H1 (cell line): ENCODE data around the gene ALPK3. TPM values are rescaled to one million over a fixed set of nuclear protein-coding genes. Genes with fewer than 3 reads are reported as not detected.

Source experiments
- ASH2L ChIP-seq: fragments of 200-600, 300-600 bp; sonication (generic); IDR thresholded peaks from one replicate; pipeline ENCODE4 v1.7.1; 2017; ENCODE audit warnings: low read length
- CBX5 ChIP-seq: fragments of 300-800, 300-1000 bp; sonication (generic); IDR thresholded peaks from 2 replicates; pipeline ENCODE4 v1.7.1; 2016; ENCODE audit warnings: antibody characterized with exemption, low read length, low read depth
- CHD1 ChIP-seq: IDR thresholded peaks from 2 replicates; pipeline ENCODE4 v1.6.1; 2012; ENCODE audit warnings: low read depth, low read length, improper control_type of control experiment
- CTBP2 ChIP-seq: IDR thresholded peaks from 2 replicates; pipeline ENCODE4 v1.7.0; 2011; ENCODE audit warnings: borderline replicate concordance, mild to moderate bottlenecking, moderate library complexity, mixed read lengths, low read length; ENCODE audit not compliant: insufficient read depth, insufficient read length
- EZH2 ChIP-seq: fragments of 200-600 bp; sonication (generic); IDR thresholded peaks from 2 replicates; pipeline ENCODE4 v1.7.1; 2012; ENCODE audit warnings: low read depth, mild to moderate bottlenecking, moderate library complexity, low read length, inconsistent platforms; ENCODE audit not compliant: severe bottlenecking
- HDAC6 ChIP-seq: IDR thresholded peaks from one replicate; pipeline ENCODE4 v1.7.1; 2012; ENCODE audit warnings: low read depth, mild to moderate bottlenecking, inconsistent platforms, low read length, moderate library complexity
- RAD21 ChIP-seq, 2 experiments: IDR thresholded peaks in 1 of 2; conservative IDR thresholded peaks in 1 of 2; 2 replicates each; pipeline ENCODE4 v1.6.1; 2011; ENCODE audit warnings: low read depth in 2 of 2, low read length in 2 of 2, improper control_type of control experiment in 1 of 2, inconsistent platforms in 1 of 2, mild to moderate bottlenecking in 1 of 2, moderate library complexity in 1 of 2
- SIRT6 ChIP-seq: IDR thresholded peaks from one replicate; pipeline ENCODE4 v1.7.1; 2012; ENCODE audit warnings: low read length, inconsistent platforms
- SUZ12 ChIP-seq: fragments of 200-600 bp; sonication (generic); IDR thresholded peaks from 2 replicates; pipeline ENCODE4 v1.6.1; 2012; ENCODE audit warnings: mild to moderate bottlenecking, inconsistent platforms, low read length, moderate library complexity, mixed read lengths
- polyA plus RNA-seq, 7 experiments: library from polyadenylated mRNA; depleted of rRNA in 3 of 7; stranded (reverse) in 5 of 7; unstranded in 2 of 7; fragments of >200 nt in 5 of 7; fragments of 200-250 nt in 2 of 7; gene quantifications; 1 replicate in 5 of 7; 2 replicates in 1 of 7; 4 replicates in 1 of 7; pipeline versions ENCODE4 v1.2.1 to v1.2.3, GENCODE V29; 2011 to 2013; ENCODE audit warnings: missing spikeins in 2 of 7, mixed read lengths in 2 of 7
- total RNA-seq: library from RNA; stranded (reverse); fragmentation: NEBNext Ultra II Directional; extraction: Animal tissue kit (Norgen Biotek cat#: 25700); gene quantifications from 2 replicates; pipeline ENCODE4 v1.2.1, GENCODE V29; 2021
- TF ChIP-seq, protein P1 (sequence below): fragments of 300-600 bp; sonication (generic); IDR thresholded peaks from 2 replicates; pipeline ENCODE4 v1.7.1; 2012; ENCODE audit warnings: low read length, moderate library complexity, mild to moderate bottlenecking, inconsistent platforms; ENCODE audit not compliant: insufficient replicate concordance

Gene ALPK3
- total and polyA plus RNA-seq, 2 of the 8 experiments (the other 6 are each of a cell fraction or from before 2014, with no cell fraction given), result 4.4 to 19.2 TPM

DNA sequence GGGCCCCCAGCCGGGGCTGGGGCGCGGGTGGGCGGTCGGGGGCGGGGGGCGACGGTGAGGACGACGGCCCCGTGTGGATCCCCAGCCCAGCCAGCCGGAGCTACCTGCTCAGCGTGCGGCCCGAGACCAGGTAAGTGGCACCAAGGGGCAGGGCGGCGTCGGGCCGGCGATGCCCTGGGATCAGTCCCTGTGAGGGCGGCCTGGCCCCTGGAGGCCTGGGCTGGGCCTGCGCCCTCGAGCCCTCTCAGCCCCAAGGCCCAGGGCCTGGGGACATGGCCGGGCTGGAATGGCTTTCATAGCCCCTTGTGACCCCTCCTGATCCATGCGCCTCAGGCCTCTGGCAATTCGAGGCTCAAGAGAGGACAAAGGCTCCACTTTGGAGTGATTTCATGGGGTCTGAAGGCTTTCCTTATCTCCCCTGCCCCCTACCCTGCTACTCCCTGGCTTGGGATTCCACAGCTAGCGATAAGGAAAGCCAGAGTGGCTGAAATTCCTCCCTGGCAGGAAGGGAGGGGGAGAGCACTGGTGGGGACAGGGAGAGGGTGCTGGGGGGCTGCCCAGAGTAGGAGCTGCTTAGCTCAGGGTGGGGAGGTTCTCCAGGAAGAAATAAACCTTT, 418 bp downstream of the ALPK3 start (continued):
- TF ChIP-seq, protein P1, sequence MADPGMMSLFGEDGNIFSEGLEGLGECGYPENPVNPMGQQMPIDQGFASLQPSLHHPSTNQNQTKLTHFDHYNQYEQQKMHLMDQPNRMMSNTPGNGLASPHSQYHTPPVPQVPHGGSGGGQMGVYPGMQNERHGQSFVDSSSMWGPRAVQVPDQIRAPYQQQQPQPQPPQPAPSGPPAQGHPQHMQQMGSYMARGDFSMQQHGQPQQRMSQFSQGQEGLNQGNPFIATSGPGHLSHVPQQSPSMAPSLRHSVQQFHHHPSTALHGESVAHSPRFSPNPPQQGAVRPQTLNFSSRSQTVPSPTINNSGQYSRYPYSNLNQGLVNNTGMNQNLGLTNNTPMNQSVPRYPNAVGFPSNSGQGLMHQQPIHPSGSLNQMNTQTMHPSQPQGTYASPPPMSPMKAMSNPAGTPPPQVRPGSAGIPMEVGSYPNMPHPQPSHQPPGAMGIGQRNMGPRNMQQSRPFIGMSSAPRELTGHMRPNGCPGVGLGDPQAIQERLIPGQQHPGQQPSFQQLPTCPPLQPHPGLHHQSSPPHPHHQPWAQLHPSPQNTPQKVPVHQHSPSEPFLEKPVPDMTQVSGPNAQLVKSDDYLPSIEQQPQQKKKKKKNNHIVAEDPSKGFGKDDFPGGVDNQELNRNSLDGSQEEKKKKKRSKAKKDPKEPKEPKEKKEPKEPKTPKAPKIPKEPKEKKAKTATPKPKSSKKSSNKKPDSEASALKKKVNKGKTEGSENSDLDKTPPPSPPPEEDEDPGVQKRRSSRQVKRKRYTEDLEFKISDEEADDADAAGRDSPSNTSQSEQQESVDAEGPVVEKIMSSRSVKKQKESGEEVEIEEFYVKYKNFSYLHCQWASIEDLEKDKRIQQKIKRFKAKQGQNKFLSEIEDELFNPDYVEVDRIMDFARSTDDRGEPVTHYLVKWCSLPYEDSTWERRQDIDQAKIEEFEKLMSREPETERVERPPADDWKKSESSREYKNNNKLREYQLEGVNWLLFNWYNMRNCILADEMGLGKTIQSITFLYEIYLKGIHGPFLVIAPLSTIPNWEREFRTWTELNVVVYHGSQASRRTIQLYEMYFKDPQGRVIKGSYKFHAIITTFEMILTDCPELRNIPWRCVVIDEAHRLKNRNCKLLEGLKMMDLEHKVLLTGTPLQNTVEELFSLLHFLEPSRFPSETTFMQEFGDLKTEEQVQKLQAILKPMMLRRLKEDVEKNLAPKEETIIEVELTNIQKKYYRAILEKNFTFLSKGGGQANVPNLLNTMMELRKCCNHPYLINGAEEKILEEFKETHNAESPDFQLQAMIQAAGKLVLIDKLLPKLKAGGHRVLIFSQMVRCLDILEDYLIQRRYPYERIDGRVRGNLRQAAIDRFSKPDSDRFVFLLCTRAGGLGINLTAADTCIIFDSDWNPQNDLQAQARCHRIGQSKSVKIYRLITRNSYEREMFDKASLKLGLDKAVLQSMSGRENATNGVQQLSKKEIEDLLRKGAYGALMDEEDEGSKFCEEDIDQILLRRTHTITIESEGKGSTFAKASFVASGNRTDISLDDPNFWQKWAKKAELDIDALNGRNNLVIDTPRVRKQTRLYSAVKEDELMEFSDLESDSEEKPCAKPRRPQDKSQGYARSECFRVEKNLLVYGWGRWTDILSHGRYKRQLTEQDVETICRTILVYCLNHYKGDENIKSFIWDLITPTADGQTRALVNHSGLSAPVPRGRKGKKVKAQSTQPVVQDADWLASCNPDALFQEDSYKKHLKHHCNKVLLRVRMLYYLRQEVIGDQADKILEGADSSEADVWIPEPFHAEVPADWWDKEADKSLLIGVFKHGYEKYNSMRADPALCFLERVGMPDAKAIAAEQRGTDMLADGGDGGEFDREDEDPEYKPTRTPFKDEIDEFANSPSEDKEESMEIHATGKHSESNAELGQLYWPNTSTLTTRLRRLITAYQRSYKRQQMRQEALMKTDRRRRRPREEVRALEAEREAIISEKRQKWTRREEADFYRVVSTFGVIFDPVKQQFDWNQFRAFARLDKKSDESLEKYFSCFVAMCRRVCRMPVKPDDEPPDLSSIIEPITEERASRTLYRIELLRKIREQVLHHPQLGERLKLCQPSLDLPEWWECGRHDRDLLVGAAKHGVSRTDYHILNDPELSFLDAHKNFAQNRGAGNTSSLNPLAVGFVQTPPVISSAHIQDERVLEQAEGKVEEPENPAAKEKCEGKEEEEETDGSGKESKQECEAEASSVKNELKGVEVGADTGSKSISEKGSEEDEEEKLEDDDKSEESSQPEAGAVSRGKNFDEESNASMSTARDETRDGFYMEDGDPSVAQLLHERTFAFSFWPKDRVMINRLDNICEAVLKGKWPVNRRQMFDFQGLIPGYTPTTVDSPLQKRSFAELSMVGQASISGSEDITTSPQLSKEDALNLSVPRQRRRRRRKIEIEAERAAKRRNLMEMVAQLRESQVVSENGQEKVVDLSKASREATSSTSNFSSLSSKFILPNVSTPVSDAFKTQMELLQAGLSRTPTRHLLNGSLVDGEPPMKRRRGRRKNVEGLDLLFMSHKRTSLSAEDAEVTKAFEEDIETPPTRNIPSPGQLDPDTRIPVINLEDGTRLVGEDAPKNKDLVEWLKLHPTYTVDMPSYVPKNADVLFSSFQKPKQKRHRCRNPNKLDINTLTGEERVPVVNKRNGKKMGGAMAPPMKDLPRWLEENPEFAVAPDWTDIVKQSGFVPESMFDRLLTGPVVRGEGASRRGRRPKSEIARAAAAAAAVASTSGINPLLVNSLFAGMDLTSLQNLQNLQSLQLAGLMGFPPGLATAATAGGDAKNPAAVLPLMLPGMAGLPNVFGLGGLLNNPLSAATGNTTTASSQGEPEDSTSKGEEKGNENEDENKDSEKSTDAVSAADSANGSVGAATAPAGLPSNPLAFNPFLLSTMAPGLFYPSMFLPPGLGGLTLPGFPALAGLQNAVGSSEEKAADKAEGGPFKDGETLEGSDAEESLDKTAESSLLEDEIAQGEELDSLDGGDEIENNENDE, result no peak
- TF ChIP-seq HDAC6 (no peak), SIRT6 (no peak), ASH2L (no peak), CBX5 (no peak), RAD21 (IDR thresholded peaks at IDR 0.05 in 1 of 2, conservative IDR thresholded peaks at IDR 0.05 in 1 of 2; ENCODE audit: low read depth in 2 of 2, low read length in 2 of 2) (peak; percentile 19 to 31; a peak in 3 of 4 replicates), CTBP2 (no peak), SUZ12 (no peak), CHD1 (no peak), EZH2 (no peak)
